Lung microvascular endothelial cell (primary cell): ENCODE data around the gene KLHL22. TPM values are rescaled to one million over a fixed set of nuclear protein-coding genes. Genes with fewer than 3 reads are reported as not detected.
"Not testable (repeated sequence)": the region's sequence is repeated elsewhere in the genome, so short reads cannot be mapped to it uniquely, and the experiment has no call there.

ENCODE experiments used
- DNase-seq, 2 donors: peaks; one replicate each; pipeline versions ENCODE4 v3.0.0 to v3.0.0-alpha.2; 2010; ENCODE audit warnings: low read depth in 2 of 2
- total RNA-seq: library from RNA; depleted of rRNA; stranded (reverse); fragments of >200 nt; gene quantifications from 2 replicates; pipeline ENCODE4 v1.2.1, GENCODE V29; 2014

Gene KLHL22
- total RNA-seq, 1 donor from 2014 or later: 13.7 TPM

- no peak for DNase-seq
Measured at GRCh38 chr22:20400606-20401375, 94.8 kb downstream of the KLHL22 start.

GRCh38 chr22:20399866-20400605 is 95.6 kb downstream of the KLHL22 start:
- DNase-seq: no peak

GRCh38 chr22:20398420-20398819 is 97.2 kb downstream of the KLHL22 start:
- no peak for DNase-seq

- no peak for DNase-seq
Measured at GRCh38 chr22:20397498-20397897, 98.1 kb downstream of the KLHL22 start.

- no peak for DNase-seq
Measured at GRCh38 chr22:20396639-20397038, 99.0 kb downstream of the KLHL22 start.

GRCh38 chr22:20395907-20396287 is 99.7 kb downstream of the KLHL22 start:
- DNase-seq: no peak

- DNase-seq: peak in 1 of 2 donors; percentile 24
Measured at GRCh38 chr22:20395181-20395906, 100.3 kb downstream of the KLHL22 start.

GRCh38 chr22:20393705-20394476 is 101.7 kb downstream of the KLHL22 start, which contains the start of gene ZNF74:
ZNF74 (plus strand) TSS chr22:20394151; CDS start chr22:20394629, 478 bp downstream.
- peak; percentile 90 to 92 for DNase-seq

- DNase-seq: no peak
Measured at GRCh38 chr22:20392983-20393704, 102.5 kb downstream of the KLHL22 start.

- DNase-seq: not testable (repeated sequence)
Measured at GRCh38 chr22:20392365-20392881, 103.2 kb downstream of the KLHL22 start.

Other genes with a start within 250 kb of the KLHL22 start
- gene RTN4R, start 227.5 kb downstream of the KLHL22 start, total RNA-seq: 0.65 and 0.79 TPM in 2 replicates
- gene DGCR6L, start 175.7 kb downstream of the KLHL22 start, total RNA-seq: 41.6 and 47.6 TPM in 2 replicates
- 8.9 and 10.7 TPM in 2 replicates for gene ZNF74, start 101.6 kb downstream of the KLHL22 start, total RNA-seq
- 4.6 and 6.5 TPM in 2 replicates for gene SCARF2, start 58.0 kb downstream of the KLHL22 start, total RNA-seq
- 16.1 and 18.5 TPM in 2 replicates for gene MED15, start 11.8 kb upstream of the KLHL22 start, total RNA-seq